WTC11 (cell line): ENCODE measurements around the gene ZNF277.

Source experiments
- AR ChIP-seq: fragments of 250-450 bp; sonication (Bioruptor Pico); IDR thresholded peaks from 2 replicates; pipeline ENCODE4 v1.9.0; 2021; ENCODE audit warnings: mild to moderate bottlenecking
- E2F5 ChIP-seq: sonication (generic); formaldehyde crosslinking; IDR thresholded peaks from 2 replicates; pipeline ENCODE4 v1.8.1; 2022; ENCODE audit warnings: mild to moderate bottlenecking, moderate library complexity, missing genetic modification reagents
- ERG ChIP-seq: fragments of 250-450 bp; sonication (Bioruptor Pico); IDR thresholded peaks from 2 replicates; pipeline ENCODE4 v1.8.0; 2021; ENCODE audit warnings: mild to moderate bottlenecking
- ESRRA ChIP-seq: sonication (generic); formaldehyde crosslinking; IDR thresholded peaks from 2 replicates; pipeline ENCODE4 v1.8.1; 2022; ENCODE audit warnings: mild to moderate bottlenecking, missing genetic modification reagents, borderline replicate concordance
- JUN ChIP-seq: sonication (generic); formaldehyde crosslinking; IDR thresholded peaks from 2 replicates; pipeline ENCODE4 v1.8.0; 2023; ENCODE audit warnings: mild to moderate bottlenecking, missing genetic modification reagents
- STAT6 ChIP-seq: sonication (generic); formaldehyde crosslinking; conservative IDR thresholded peaks from 2 replicates; pipeline ENCODE4 v1.8.1; 2023; ENCODE audit warnings: mild to moderate bottlenecking, low read depth, missing genetic modification reagents, moderate library complexity
- TP53 ChIP-seq: sonication (generic); formaldehyde crosslinking; IDR thresholded peaks from 2 replicates; pipeline ENCODE4 v1.8.1; 2023; ENCODE audit warnings: mild to moderate bottlenecking, missing genetic modification reagents
- USF2 ChIP-seq: sonication (generic); formaldehyde crosslinking; IDR thresholded peaks from 2 replicates; pipeline ENCODE4 v1.8.1; 2023; ENCODE audit warnings: mild to moderate bottlenecking, missing genetic modification reagents, moderate library complexity
- ZBTB21 ChIP-seq: sonication (generic); formaldehyde crosslinking; IDR thresholded peaks from 2 replicates; pipeline ENCODE4 v1.8.1; 2023; ENCODE audit warnings: mild to moderate bottlenecking, missing genetic modification reagents, borderline replicate concordance
- ZNF281 ChIP-seq: sonication (generic); formaldehyde crosslinking; IDR thresholded peaks from 2 replicates; pipeline ENCODE4 v1.8.0; 2023; ENCODE audit warnings: mild to moderate bottlenecking, missing genetic modification reagents
- TF ChIP-seq, protein P1 (sequence below): sonication (generic); formaldehyde crosslinking; IDR thresholded peaks from 2 replicates; pipeline ENCODE4 v1.8.1; 2023; ENCODE audit warnings: mild to moderate bottlenecking, missing genetic modification reagents
- TF ChIP-seq, protein P2 (sequence below): fragments of 200-600 bp; IDR thresholded peaks from 2 replicates; pipeline ENCODE4 v1.8.0; 2022; ENCODE audit warnings: antibody characterized with exemption
- TF ChIP-seq, protein P3 (sequence below): sonication (generic); formaldehyde crosslinking; IDR thresholded peaks from 2 replicates; pipeline ENCODE4 v1.8.1; 2022; ENCODE audit warnings: missing genetic modification reagents, borderline replicate concordance

- TF ChIP-seq STAT6 (CRISPR knock-in tag) (no peak), JUN (CRISPR knock-in tag) (no peak), ZBTB21 (CRISPR knock-in tag) (no peak), E2F5 (CRISPR knock-in tag) (no peak), TP53 (no peak), ZNF281 (CRISPR knock-in tag) (no peak), AR (CRISPR knock-in tag) (no peak), USF2 (CRISPR knock-in tag) (no peak), ESRRA (CRISPR knock-in tag) (no peak), ERG (CRISPR knock-in tag) (no peak)
- TF ChIP-seq, protein P1, sequence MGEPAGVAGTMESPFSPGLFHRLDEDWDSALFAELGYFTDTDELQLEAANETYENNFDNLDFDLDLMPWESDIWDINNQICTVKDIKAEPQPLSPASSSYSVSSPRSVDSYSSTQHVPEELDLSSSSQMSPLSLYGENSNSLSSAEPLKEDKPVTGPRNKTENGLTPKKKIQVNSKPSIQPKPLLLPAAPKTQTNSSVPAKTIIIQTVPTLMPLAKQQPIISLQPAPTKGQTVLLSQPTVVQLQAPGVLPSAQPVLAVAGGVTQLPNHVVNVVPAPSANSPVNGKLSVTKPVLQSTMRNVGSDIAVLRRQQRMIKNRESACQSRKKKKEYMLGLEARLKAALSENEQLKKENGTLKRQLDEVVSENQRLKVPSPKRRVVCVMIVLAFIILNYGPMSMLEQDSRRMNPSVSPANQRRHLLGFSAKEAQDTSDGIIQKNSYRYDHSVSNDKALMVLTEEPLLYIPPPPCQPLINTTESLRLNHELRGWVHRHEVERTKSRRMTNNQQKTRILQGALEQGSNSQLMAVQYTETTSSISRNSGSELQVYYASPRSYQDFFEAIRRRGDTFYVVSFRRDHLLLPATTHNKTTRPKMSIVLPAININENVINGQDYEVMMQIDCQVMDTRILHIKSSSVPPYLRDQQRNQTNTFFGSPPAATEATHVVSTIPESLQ (CRISPR knock-in tag), result no peak
- TF ChIP-seq, protein P2, sequence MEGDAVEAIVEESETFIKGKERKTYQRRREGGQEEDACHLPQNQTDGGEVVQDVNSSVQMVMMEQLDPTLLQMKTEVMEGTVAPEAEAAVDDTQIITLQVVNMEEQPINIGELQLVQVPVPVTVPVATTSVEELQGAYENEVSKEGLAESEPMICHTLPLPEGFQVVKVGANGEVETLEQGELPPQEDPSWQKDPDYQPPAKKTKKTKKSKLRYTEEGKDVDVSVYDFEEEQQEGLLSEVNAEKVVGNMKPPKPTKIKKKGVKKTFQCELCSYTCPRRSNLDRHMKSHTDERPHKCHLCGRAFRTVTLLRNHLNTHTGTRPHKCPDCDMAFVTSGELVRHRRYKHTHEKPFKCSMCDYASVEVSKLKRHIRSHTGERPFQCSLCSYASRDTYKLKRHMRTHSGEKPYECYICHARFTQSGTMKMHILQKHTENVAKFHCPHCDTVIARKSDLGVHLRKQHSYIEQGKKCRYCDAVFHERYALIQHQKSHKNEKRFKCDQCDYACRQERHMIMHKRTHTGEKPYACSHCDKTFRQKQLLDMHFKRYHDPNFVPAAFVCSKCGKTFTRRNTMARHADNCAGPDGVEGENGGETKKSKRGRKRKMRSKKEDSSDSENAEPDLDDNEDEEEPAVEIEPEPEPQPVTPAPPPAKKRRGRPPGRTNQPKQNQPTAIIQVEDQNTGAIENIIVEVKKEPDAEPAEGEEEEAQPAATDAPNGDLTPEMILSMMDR, result no peak
- TF ChIP-seq, protein P3, sequence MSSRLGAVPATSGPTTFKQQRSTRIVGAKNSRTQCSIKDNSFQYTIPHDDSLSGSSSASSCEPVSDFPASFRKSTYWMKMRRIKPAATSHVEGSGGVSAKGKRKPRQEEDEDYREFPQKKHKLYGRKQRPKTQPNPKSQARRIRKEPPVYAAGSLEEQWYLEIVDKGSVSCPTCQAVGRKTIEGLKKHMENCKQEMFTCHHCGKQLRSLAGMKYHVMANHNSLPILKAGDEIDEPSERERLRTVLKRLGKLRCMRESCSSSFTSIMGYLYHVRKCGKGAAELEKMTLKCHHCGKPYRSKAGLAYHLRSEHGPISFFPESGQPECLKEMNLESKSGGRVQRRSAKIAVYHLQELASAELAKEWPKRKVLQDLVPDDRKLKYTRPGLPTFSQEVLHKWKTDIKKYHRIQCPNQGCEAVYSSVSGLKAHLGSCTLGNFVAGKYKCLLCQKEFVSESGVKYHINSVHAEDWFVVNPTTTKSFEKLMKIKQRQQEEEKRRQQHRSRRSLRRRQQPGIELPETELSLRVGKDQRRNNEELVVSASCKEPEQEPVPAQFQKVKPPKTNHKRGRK (CRISPR knock-in tag), result no peak
Observed at GRCh38 chr7:112186300-112186699, 20.2 kb upstream of the ZNF277 start.
